Limb (tissue), 2 donors: ENCODE data around the gene CPSF4L.

Experiments used
- DNase-seq, 2 donors: peaks; one replicate each; pipeline ENCODE4 v3.0.0-alpha.2; 2016; ENCODE audit errors: extremely low spot score in 2 of 2

CPSF4L gene

DNA sequence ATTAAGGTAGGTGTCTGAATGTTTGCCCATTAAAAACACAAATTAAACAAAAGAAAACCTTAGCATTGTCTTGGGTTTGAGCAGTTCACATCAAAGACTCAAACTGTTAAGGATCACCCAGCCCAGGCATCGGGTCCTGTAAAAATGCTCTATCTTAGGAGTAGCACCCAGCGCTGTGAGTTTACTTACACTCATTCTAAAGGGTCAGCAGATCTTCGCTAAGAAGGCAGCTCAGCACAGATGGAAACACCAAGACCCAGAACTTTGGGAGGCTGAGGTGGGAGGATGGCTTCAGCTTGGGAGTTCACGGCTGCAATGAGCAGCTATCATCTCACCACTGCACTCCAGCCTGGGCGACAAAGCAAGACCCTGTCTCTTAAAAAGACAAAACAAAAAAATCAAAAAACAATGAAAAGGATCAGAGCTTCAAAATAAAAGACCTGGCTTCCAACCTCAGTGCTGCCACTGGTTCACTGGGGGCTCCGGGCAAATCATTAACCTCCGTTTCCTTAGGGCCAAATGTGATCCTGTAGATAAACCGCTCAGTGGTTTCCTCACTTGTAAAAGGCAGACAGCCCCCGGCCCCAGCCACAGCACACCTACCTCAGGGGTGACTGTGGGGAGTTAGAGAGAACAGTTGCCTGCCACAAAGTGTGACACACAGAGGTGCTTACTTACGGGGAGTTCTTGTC, 57.7 kb downstream of the CPSF4L start:
- no peak for DNase-seq

DNA sequence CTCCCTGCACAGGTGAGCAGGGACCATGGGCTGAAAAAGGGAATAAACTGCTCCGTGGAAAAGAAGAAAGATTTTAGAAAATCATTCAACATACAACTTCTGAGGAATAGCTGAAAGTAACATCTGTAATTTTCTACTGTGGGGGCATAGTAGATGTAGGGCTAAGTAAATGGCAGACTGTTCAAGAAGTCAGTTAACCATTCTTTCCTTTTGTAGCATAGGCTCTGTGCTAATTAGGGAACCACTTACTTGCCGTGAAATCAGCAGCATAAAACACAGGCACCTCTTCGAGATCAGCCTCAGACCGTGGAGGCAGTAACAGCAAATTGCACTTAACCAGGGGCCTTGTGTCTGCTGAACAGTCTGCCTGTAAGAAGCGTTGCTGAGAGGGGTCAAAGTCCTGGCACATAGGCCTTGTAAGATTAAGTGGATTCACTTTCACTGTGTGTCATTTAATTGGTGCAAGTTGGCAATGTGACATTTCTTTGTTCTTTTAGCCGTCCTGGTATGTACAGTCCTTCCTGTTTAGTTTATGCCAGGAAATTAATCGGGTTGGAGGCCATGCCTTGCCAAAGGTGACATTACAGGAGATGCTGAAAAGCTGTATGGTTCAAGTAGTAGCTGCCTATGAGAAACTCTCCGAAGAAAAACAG, 58.4 kb downstream of the CPSF4L start:
- DNase-seq, result no peak

GRCh38 chr17:73201215-73202069, 60.2 kb downstream of the CPSF4L start:
- DNase-seq, result no peak

DNA sequence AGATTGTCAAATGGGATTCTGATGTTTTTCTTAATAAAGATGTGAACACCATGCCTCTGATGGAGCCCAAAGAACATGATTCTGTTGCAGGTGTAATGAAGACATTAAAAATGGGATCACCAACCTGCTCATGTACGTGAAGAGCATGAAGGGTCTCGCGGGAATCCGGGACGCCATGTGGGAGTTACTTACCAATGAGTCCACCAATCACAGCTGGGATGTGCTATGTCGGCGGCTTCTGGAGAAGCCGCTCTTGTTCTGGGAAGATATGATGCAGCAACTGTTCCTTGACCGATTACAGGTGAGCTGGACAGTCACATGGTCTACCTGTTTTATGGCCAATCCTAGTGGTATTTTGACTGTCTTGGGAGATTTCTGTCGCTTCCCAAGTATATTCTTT, 61.2 kb downstream of the CPSF4L start:
- no peak for DNase-seq

GRCh38 chr17:73199751-73200317, 61.8 kb downstream of the CPSF4L start:
- DNase-seq, result no peak

DNA sequence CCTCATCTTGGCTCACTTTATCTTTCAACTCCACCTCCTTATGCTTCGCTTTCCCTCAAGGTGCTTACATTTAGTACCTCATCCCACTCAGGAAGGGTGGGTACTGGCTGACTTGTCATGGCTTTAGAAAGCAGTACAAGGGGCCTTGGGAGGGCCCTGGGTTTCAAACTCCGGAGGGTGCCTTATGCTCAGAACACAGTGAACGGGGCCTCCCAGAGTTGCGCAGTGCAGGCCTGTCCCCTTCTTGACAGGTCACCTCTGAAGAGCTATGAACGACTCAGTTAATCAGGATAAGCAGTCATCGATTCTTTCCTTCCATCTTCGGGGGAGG, 62.8 kb downstream of the CPSF4L start:
- no peak for DNase-seq
